Mucosa of stomach (tissue), 1 donor: ENCODE data around the gene CLIP1.
"Not testable (repeated sequence)": the region's sequence is repeated elsewhere in the genome, so short reads cannot be mapped to it uniquely, and the experiment has no call there.

Experiments used
- H3K27me3 ChIP-seq: one replicate; pipeline ENCODE4 v1.7.0; 2013; ENCODE audit warnings: mild to moderate bottlenecking, low read length; ENCODE audit not compliant: control insufficient read depth, insufficient read depth
- H3K36me3 ChIP-seq: one replicate; pipeline ENCODE4 v1.7.0; 2013; ENCODE audit warnings: low read length; ENCODE audit not compliant: control insufficient read depth, insufficient read depth
- H3K4me1 ChIP-seq: one replicate; pipeline ENCODE4 v1.7.0; 2013; ENCODE audit warnings: mild to moderate bottlenecking, low read length; ENCODE audit not compliant: control insufficient read depth, insufficient read depth
- H3K4me3 ChIP-seq: one replicate; pipeline ENCODE4 v1.7.0; 2013; ENCODE audit warnings: low read length
- H3K9ac ChIP-seq: one replicate; pipeline ENCODE4 v1.7.0; 2013; ENCODE audit warnings: mild to moderate bottlenecking, low read length, moderate library complexity
- H3K9me3 ChIP-seq: one replicate; pipeline ENCODE4 v1.7.0; 2013; ENCODE audit warnings: mild to moderate bottlenecking, low read length, moderate library complexity; ENCODE audit not compliant: control insufficient read depth
- donor health status: Pancreatic carcinoma.

CLIP1 gene

DNA sequence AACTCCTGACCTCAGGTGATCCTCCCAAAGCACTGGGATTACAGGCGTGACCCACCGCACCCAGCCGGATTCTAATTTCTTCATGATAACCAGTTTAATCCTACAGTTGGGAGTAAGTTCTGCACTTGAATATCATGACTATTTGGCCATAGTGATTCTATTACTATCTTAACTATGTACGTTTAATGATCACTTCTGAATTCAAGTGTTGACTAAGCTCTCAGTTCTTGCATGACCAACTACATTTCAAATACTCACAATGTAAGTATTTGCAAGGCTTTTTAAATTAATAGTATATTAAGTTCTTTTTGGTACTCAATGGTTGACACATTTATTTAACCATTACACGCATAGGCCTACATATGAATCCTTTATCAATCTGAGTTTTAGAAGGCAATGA, 138.8 kb downstream of the CLIP1 start:
- Histone ChIP-seq H3K36me3 (peaks cover 3% of the 10 kb centered on the region), H3K4me1 (peaks cover 4% of the 10 kb centered on the region), H3K27me3 (no peaks in the 10 kb centered on the region), H3K9ac (no peak overlapping the region), H3K9me3 (no peaks in the 10 kb centered on the region), H3K4me3 (no peak overlapping the region)

DNA sequence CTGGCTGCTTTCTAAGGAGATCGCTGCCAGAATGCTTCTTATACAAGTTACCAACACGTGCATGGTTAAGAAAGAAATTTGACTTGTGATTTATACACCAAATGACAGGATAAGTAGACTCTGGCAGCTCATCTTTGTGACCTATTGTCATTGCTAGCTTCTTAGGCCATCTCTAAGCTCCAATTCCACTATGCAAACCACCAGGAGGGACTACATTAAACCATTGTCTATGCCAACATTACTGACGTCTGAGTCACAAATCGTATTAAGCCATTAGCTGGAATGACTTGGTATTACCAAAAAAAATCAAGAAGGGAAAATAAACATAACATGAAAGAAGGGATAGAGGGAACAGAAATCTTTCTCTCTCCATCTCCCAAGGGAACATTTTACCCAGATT, 140.4 kb downstream of the CLIP1 start:
- no peak overlapping the region for H3K9ac ChIP-seq
- peaks cover 7% of the 10 kb centered on the region for H3K36me3 ChIP-seq
- no peaks in the 10 kb centered on the region for H3K9me3 ChIP-seq
- H3K4me1 ChIP-seq: peaks cover 4% of the 10 kb centered on the region
- no peaks in the 10 kb centered on the region for H3K27me3 ChIP-seq
- no peak overlapping the region for H3K4me3 ChIP-seq

DNA sequence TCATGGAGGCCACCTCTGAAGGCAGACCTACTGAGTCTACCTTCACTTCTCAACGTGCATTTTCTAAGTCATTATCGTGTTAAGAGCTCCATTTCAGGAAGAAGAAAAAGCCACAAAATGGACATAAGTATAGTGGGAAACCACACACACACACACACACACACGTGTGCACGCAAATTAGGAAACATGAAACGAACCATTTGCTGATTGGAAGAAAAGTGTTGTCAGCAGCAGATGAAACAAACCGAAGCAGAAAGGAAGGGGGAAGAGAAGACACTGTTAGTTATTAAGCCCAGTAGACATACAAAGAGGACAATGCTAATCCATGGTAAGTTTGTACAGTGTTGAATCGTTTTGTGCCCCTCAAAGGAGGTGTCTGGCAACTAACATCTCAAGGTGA, 146.2 kb downstream of the CLIP1 start:
- H3K9ac ChIP-seq: no peak overlapping the region
- H3K27me3 ChIP-seq: no peaks in the 10 kb centered on the region
- H3K36me3 ChIP-seq: peaks cover 7% of the 10 kb centered on the region
- H3K9me3 ChIP-seq: no peaks in the 10 kb centered on the region
- H3K4me3 ChIP-seq: no peak overlapping the region
- H3K4me1 ChIP-seq: peaks cover 4% of the 10 kb centered on the region

DNA sequence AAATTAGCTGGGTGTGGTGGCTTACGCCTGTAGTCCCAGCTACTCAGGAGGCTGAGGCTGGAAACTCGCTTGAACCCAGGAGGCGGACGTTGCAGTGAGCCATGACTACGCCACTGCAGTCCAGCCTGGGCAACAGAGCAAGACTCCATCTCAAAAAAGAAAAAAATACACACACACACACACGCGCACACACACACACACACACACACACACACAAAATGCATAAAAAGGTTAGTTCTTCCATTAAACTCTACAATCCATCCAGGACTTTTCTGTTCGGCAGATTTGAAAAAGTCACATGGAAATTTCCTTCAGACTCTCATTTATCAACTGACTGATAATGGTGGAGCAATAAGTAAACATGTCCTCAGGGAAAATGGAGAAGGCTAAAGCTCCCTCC, 147.0 kb downstream of the CLIP1 start:
- Histone ChIP-seq H3K9ac (no peak overlapping the region), H3K27me3 (no peaks in the 10 kb centered on the region), H3K4me3 (no peak overlapping the region), H3K9me3 (no peaks in the 10 kb centered on the region), H3K36me3 (peaks cover 7% of the 10 kb centered on the region), H3K4me1 (peaks cover 4% of the 10 kb centered on the region)

DNA sequence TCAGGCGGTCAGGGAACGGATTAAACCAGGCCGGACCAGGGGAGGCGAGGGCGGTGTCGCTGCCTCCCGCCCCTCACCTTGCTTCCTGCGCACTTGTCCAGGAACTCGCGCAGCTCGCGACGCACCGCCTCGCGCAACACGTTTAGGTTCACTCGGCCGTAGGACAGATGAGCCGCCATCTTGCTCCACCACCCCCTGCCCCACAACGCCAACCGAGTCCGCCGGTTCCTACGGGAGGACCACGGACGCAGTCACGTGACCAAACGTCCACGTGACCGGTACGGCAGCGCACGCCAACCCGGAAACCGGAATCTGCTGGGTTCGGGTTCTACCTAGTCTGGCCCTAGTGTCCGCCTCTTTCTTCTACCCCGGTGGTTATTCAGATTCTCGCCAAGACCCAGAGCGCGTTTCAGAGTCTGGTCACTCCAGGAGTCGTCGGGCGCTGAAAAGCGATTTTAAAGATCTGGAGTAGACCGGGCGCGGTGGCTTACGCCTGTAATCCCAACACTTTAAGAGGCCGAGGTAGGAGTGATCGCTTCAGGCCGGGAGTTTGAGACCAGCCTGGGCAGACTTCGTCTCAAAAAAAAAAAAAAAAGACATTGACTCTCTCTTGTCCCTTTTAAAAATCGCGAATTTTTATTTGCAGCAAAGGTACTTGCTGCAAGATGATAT, 156.1 kb downstream of the CLIP1 start, which contains the start of gene VPS33A:
VPS33A (minus strand) TSS at position 265 of the 672 bp plus-strand sequence; CDS start at position 179, 86 bp downstream.
- Histone ChIP-seq H3K27me3 (no peaks in the 10 kb centered on the region), H3K36me3 (no peaks in the 10 kb centered on the region), H3K9ac (peak within 1 kb of the TSS; percentile 93), H3K4me3 (peak within 1 kb of the TSS; percentile 96), H3K4me1 (peaks cover 3% of the 10 kb centered on the region), H3K9me3 (no peaks in the 10 kb centered on the region)

DNA sequence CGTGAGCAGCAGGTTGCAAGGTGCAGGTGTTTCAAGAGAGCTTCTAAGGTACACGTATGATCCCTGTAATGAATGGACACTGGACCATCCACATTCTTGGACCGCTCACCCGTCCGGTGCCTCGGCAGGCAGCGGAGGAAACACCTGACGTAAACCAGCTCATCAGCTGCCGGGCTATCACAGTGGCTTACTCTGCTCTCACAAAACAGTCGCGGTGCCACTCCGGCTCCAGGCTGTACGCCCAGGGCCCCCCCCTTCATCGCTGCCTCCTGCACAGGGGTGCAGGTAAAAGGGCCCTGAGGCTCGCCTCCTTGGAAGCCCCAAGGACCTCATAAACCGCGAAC, 156.6 kb downstream of the CLIP1 start:
- Histone ChIP-seq H3K27me3 (no peaks in the 10 kb centered on the region), H3K36me3 (no peaks in the 10 kb centered on the region), H3K4me1 (peaks cover 3% of the 10 kb centered on the region), H3K4me3 (peak overlapping the region; percentile 96), H3K9me3 (no peaks in the 10 kb centered on the region), H3K9ac (peak overlapping the region; percentile 93)

DNA sequence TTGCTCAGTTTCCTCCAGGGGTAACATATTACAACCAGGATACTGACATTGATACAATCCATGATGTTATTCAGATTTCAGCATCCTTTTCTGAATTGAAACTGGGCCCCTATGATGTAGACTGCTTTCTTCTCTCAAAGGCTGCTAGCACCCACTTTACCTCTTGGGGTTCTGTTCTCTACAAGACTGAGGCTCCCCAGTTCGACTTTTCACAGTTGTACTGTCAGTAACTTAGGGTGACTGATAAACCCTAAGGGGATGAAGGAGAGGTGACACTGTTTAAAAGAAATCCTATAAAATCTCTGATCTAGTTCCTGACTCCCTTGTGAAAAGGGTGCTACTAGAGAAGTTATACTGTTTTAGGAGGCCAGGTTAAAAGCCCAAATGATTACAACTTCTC, 157.0 kb downstream of the CLIP1 start:
- Histone ChIP-seq H3K4me3 (peak overlapping the region; percentile 96), H3K9ac (peak overlapping the region; percentile 93), H3K27me3 (no peaks in the 10 kb centered on the region), H3K4me1 (peaks cover 3% of the 10 kb centered on the region), H3K36me3 (no peaks in the 10 kb centered on the region), H3K9me3 (no peaks in the 10 kb centered on the region)

DNA sequence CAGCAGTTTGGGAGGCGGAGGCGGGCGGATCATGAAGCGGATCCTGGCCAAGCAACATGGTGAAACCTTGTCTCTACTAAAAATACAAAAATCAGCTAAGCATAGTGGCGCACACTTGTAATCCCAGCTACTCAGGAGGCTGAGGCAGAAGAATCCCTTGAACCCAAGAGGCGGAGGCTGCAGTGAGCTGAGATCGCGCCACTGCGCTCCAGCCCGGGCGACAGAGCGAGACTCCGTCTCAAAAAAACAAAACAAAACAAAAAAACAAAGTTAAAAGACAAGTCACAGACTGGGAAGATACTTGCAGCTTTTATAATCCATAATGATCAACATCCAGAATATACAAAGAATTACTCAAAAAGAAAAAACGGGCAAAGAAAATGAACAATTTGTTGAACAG, 161.7 kb downstream of the CLIP1 start:
- H3K4me1 ChIP-seq, H3K9me3 ChIP-seq, H3K9ac ChIP-seq, H3K36me3 ChIP-seq, H3K27me3 ChIP-seq, H3K4me3 ChIP-seq: not testable (repeated sequence)

DNA sequence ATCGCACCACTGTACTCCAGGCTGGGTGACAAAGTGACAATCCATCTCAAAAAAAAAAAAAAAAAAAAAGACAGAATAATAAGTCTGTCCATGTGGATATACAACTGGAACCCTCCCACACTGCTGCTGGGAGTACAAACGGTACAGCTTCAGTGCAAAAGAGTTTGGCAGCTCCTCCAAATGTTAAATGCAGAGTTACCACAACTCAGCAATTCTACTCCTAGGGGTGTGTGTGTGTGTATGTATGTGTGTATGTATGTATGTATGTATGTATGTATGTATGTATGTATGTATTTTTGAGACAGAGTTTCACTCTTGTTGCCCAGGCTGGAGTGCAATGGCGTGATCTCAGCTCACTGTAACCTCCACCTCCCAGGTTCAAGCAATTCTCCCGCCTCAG, 163.5 kb downstream of the CLIP1 start:
- H3K4me3 ChIP-seq, H3K36me3 ChIP-seq, H3K9me3 ChIP-seq, H3K27me3 ChIP-seq, H3K9ac ChIP-seq, H3K4me1 ChIP-seq: not testable (repeated sequence)

DNA sequence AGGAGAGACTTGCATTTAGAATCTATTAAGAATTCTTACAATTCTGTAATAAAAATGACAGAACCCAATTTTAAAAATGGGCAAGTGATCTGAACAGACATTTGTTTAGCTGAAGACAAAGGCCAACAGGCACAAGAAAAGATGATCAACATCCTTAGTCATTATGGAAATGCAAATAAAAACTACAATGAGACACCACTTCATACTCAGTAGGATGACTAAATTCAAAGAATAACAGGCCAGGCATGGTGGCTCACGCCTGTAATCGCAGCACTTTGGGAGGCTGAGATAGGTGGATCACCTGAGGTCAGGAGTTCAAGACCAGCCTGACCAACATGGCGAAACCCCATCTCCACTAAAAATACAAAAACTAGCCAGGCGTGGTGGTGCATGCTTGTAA, 164.0 kb downstream of the CLIP1 start:
- H3K4me1 ChIP-seq, H3K36me3 ChIP-seq, H3K27me3 ChIP-seq, H3K9ac ChIP-seq, H3K4me3 ChIP-seq, H3K9me3 ChIP-seq: not testable (repeated sequence)

DNA sequence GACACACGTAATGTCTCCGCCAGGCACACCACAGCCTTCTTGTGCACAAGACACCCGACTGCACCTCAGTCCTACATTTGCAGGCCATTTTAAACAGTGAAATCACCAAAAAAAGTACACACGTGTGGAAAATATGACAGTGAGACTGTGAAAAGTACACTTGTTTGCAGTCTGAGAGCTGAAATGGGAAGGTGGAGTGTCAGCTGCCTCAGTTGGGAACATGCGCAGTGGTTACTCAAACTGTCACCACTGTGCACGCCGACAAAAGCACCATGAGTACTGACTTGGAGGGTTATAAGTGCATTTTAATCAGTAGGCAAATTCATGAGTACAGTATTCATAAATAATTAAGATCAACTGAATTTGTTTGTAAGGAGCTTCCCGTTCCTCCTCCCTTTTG, 171.9 kb downstream of the CLIP1 start:
- Histone ChIP-seq H3K36me3 (peaks cover 7% of the 10 kb centered on the region), H3K4me3 (no peak overlapping the region), H3K9ac (no peak overlapping the region), H3K4me1 (no peaks in the 10 kb centered on the region), H3K9me3 (no peaks in the 10 kb centered on the region), H3K27me3 (no peaks in the 10 kb centered on the region)

DNA sequence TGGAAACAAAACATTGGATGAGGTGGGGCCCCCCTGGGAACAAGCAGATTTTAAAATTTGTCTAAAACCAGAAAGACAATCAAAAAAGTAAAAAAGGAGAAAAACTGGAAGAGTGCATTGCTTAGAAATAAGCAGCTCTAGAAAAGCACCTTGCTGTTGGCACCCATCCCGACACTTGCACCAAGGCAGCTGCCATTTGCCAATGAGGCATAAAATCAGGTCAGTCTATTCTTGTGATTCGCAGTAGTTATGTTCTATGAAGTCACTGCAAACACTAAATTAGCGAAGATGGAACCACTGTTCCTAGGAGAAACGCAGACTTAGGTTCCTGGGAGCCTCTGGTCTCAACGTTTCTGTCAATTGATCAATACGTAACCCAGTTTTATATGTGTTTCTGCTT, 172.4 kb downstream of the CLIP1 start:
- Histone ChIP-seq H3K9ac (no peak overlapping the region), H3K36me3 (peaks cover 7% of the 10 kb centered on the region), H3K27me3 (no peaks in the 10 kb centered on the region), H3K4me3 (no peak overlapping the region), H3K4me1 (no peaks in the 10 kb centered on the region), H3K9me3 (no peaks in the 10 kb centered on the region)

DNA sequence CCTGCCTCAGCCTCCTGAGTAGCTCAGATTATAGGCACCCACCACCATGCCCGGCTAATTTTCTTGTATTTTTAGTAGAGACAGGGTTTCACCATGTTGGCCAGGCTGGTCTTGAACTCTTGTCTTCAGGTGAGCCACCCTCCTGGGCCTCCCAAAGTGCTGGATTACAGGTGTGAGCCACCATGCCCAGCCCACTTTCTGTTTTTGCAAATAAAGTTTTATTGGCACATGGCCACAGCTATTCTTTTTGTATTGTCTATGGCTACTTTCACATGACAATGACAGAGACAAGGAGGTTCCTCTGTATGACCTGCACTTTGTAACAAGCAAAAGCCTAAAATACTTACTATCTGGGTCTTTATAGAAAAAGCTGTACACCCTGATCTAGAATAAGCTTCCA, 176.9 kb downstream of the CLIP1 start:
- Histone ChIP-seq H3K9ac (no peak overlapping the region), H3K4me3 (no peak overlapping the region), H3K27me3 (no peaks in the 10 kb centered on the region), H3K36me3 (peaks cover 6% of the 10 kb centered on the region), H3K4me1 (no peaks in the 10 kb centered on the region), H3K9me3 (no peaks in the 10 kb centered on the region)
